Ishikawa (cell line): ENCODE measurements around the gene FTO.

Source experiments
- CEBPB ChIP-seq: IDR thresholded peaks from 2 replicates; pipeline ENCODE4 v1.6.1; 2012
- CREB1 ChIP-seq: IDR thresholded peaks from 2 replicates; pipeline ENCODE4 v1.6.1; 2012; ENCODE audit warnings: low read depth
- EGR1 ChIP-seq: IDR thresholded peaks from 2 replicates; pipeline ENCODE4 v1.6.1; 2012
- EP300 ChIP-seq: IDR thresholded peaks from 2 replicates; pipeline ENCODE4 v1.6.1; 2012; ENCODE audit warnings: borderline replicate concordance
- FOXM1 ChIP-seq: IDR thresholded peaks from 2 replicates; pipeline ENCODE4 v1.6.1; 2012; ENCODE audit warnings: low read depth, borderline replicate concordance
- MAX ChIP-seq: IDR thresholded peaks from 2 replicates; pipeline ENCODE4 v1.6.1; 2012
- NFIC ChIP-seq: IDR thresholded peaks from 2 replicates; pipeline ENCODE4 v1.6.1; 2012
- RAD21 ChIP-seq: IDR thresholded peaks from 2 replicates; pipeline ENCODE4 v1.6.1; 2012; ENCODE audit warnings: low read depth
- REST ChIP-seq: IDR thresholded peaks from 2 replicates; pipeline ENCODE4 v1.6.1; 2012; ENCODE audit warnings: low read depth, mild to moderate bottlenecking
- TAF1 ChIP-seq: IDR thresholded peaks from 2 replicates; pipeline ENCODE4 v1.6.1; 2012; ENCODE audit warnings: low read depth, mild to moderate bottlenecking
- TCF12 ChIP-seq: IDR thresholded peaks from 2 replicates; pipeline ENCODE4 v1.6.1; 2012; ENCODE audit warnings: low read depth
- TEAD4 ChIP-seq: IDR thresholded peaks from 2 replicates; pipeline ENCODE4 v1.6.1; 2012
- YY1 ChIP-seq: IDR thresholded peaks from 2 replicates; pipeline ENCODE4 v1.6.1; 2012; ENCODE audit warnings: low read depth
- ZBTB7A ChIP-seq: IDR thresholded peaks from 2 replicates; pipeline ENCODE4 v1.6.1; 2012; ENCODE audit warnings: low read depth
- TF ChIP-seq, protein P1 (sequence below): IDR thresholded peaks from 2 replicates; pipeline ENCODE4 v1.6.1; 2012

Gene FTO

DNA sequence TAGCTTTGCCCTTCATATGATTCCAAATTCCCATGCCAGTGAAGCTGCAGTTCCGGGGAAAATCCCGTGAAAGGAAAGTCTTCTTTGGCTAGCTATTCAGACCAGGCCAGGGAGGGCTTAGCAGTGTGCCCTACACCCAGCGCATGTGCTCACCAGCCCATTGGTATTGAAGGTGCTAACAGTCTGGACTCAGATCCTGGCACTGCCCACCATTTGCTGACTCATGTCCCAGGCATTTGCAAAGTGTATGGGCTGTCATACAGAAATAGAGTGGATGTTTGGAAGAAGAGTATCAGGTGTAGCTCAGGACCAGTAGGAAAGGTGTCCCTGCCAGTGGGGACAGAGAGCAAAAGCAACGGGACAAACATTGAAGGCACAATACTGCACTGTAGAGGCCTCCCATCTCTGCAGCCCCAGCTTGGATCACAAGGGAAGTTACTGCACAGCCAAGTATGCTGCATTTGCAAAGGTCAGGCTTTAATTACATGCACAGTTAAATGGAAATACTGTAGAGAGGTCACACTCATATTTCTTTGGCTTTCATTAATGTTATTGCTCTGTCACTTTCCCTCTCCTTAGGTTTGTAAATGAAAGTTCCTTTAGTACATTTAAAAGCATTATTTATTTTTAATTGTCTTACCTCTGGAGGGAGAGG lies 362.6 kb downstream of the FTO start:
- TF ChIP-seq TAF1 (no peak), TEAD4 (peak; percentile 66)

DNA sequence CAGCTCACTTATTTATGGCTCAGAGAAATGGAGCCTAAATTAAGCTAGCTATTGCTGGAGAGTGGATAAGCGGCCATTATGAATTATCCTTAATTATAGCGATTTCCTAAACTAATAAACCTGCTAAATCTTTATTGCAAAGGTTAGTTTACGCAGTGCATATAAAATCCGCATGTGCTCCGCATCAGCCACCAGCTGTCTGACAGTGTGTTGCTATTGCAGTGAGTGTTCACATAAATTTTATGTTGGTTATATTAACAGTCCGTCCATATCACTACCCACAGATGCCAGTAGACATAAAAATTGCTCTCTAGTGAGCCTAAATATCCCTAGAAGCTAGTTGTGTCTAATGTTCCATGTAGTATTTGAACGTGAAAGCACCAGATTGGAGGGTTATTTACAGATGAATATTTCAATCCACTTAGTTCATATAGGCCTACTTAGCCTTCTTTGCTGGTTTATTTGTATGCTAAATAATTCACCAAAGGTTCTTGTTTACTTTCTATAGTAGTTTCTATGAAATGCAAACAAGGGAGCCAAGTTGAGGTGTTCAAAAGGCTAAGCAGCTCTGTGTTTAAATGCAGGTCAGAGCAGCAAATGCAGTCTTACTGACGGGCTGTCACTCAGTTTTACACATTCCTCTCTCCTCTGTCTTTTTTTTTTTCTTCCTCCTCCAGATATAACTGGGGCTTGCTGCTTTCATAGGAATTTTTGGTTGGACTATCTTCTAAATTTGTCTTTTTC lies 363.5 kb downstream of the FTO start:
- TF ChIP-seq MAX (no peak), TCF12 (no peak), CREB1 (no peak), ZBTB7A (no peak), FOXM1 (no peak), TAF1 (no peak), TEAD4 (no peak), REST (no peak)
- TF ChIP-seq, protein P1, sequence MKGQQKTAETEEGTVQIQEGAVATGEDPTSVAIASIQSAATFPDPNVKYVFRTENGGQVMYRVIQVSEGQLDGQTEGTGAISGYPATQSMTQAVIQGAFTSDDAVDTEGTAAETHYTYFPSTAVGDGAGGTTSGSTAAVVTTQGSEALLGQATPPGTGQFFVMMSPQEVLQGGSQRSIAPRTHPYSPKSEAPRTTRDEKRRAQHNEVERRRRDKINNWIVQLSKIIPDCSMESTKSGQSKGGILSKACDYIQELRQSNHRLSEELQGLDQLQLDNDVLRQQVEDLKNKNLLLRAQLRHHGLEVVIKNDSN, result no peak

GRCh38 chr16:54068212-54068611 lies 364.3 kb downstream of the FTO start:
- TF ChIP-seq FOXM1 (no peak), YY1 (no peak), REST (no peak), ZBTB7A (no peak), EGR1 (no peak), EP300 (no peak), TCF12 (no peak), TAF1 (no peak), NFIC (no peak), CEBPB (no peak)

- TF ChIP-seq TAF1 (no peak), YY1 (no peak), ZBTB7A (no peak), REST (no peak), MAX (no peak), CREB1 (no peak), TEAD4 (no peak), EP300 (no peak), EGR1 (no peak), TCF12 (no peak), FOXM1 (no peak), NFIC (no peak), CEBPB (no peak), RAD21 (no peak)
- TF ChIP-seq, protein P1, result no peak
Observed at GRCh38 chr16:54069601-54070239, 365.8 kb downstream of the FTO start.
